HCT116 (cell line): Measurements from ENCODE around the gene WDR59.

Source experiments
- CBX3 ChIP-seq: IDR thresholded peaks from 2 replicates; pipeline ENCODE4 v1.6.1; 2012; ENCODE audit warnings: low read depth
- CEBPB ChIP-seq: IDR thresholded peaks from 2 replicates; pipeline ENCODE4 v1.6.1; 2012; ENCODE audit warnings: low read depth
- CTCF ChIP-seq, 3 experiments: fragments of 200-600 bp in 1 of 3; sonication (generic) in 1 of 3; IDR thresholded peaks in 2 of 3; conservative IDR thresholded peaks in 1 of 3; 2 replicates each; pipeline ENCODE4 v1.5.1; 2012 to 2017; ENCODE audit warnings: low read depth in 2 of 3, low read length in 2 of 3, antibody characterized with exemption in 1 of 3, borderline replicate concordance in 1 of 3, control low read depth in 1 of 3, mild to moderate bottlenecking in 1 of 3, mixed read lengths in 1 of 3, mixed run types in 1 of 3, moderate library complexity in 1 of 3; ENCODE audit not compliant: insufficient read depth in 1 of 3
- EGR1 ChIP-seq: IDR thresholded peaks from 2 replicates; pipeline ENCODE4 v1.6.1; 2012; ENCODE audit warnings: low read depth
- RAD21 ChIP-seq: IDR thresholded peaks from 2 replicates; pipeline ENCODE4 v1.6.1; 2012; ENCODE audit warnings: low read depth, mild to moderate bottlenecking
- TF ChIP-seq, protein P1 (sequence below): IDR thresholded peaks from 2 replicates; pipeline ENCODE4 v1.6.1; 2012

GRCh38 chr16:74893541-74893940 is 91.4 kb downstream of the WDR59 start:
- no peak for TF ChIP-seq CTCF (IDR thresholded peaks at IDR 0.05 in 2 of 3, conservative IDR thresholded peaks at IDR 0.05 in 1 of 3; ENCODE audit: borderline replicate concordance in 1 of 3, insufficient read depth in 1 of 3, low read depth in 2 of 3, low read length in 2 of 3)
- TF ChIP-seq CBX3, result no peak
- TF ChIP-seq EGR1, result no peak
- no peak for TF ChIP-seq CEBPB
- TF ChIP-seq RAD21, result no peak
- TF ChIP-seq, protein P1, sequence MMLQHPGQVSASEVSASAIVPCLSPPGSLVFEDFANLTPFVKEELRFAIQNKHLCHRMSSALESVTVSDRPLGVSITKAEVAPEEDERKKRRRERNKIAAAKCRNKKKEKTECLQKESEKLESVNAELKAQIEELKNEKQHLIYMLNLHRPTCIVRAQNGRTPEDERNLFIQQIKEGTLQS, result no peak
